Trophoblast cell (in vitro differentiated cells and primary cell): ENCODE data around the gene ABL1.

Source experiments
- DNase-seq, 2 donors: peaks; one replicate each; pipeline ENCODE4 v3.0.0-alpha.2; 2016
- H2AFZ ChIP-seq: 2 replicates; pipeline ENCODE4 v1.6.1; 2013; ENCODE audit warnings: low read length, moderate library complexity, mild to moderate bottlenecking; ENCODE audit not compliant: insufficient read depth, poor library complexity
- H2AK5ac ChIP-seq: 2 replicates; pipeline ENCODE4 v1.6.1; 2013; ENCODE audit warnings: mild to moderate bottlenecking, low read length
- H2BK120ac ChIP-seq: 2 replicates; pipeline ENCODE4 v1.6.1; 2013; ENCODE audit warnings: low read length, mild to moderate bottlenecking, moderate library complexity; ENCODE audit not compliant: insufficient read depth, poor library complexity
- H2BK12ac ChIP-seq: 2 replicates; pipeline ENCODE4 v1.6.1; 2013; ENCODE audit warnings: mild to moderate bottlenecking, low read length, moderate library complexity
- H2BK5ac ChIP-seq: 2 replicates; pipeline ENCODE4 v1.6.1; 2013; ENCODE audit warnings: low read length, low read depth, moderate library complexity, mild to moderate bottlenecking; ENCODE audit not compliant: poor library complexity
- H3K14ac ChIP-seq: 2 replicates; pipeline ENCODE4 v1.6.1; 2013; ENCODE audit warnings: mild to moderate bottlenecking, low read length
- H3K18ac ChIP-seq: 2 replicates; pipeline ENCODE4 v1.6.1; 2013; ENCODE audit warnings: mild to moderate bottlenecking, low read length
- H3K23ac ChIP-seq: 2 replicates; pipeline ENCODE4 v1.6.1; 2013; ENCODE audit warnings: low read length
- H3K27ac ChIP-seq: 2 replicates; pipeline ENCODE4 v1.5.1; 2013; ENCODE audit warnings: low read depth, mild to moderate bottlenecking, inconsistent platforms, low read length, moderate library complexity
- H3K27me3 ChIP-seq: 2 replicates; pipeline ENCODE4 v1.6.1; 2013; ENCODE audit warnings: inconsistent platforms, mild to moderate bottlenecking, low read length, moderate library complexity; ENCODE audit not compliant: insufficient read depth
- H3K36me3 ChIP-seq, 2 experiments: 1 replicate in 1 of 2; 2 replicates in 1 of 2; pipeline ENCODE4 v1.6.1; 2013; ENCODE audit warnings: low read length in 2 of 2, mild to moderate bottlenecking in 2 of 2, moderate library complexity in 1 of 2; ENCODE audit not compliant: insufficient read depth in 2 of 2, control insufficient read depth in 1 of 2
- H3K4ac ChIP-seq: 2 replicates; pipeline ENCODE4 v1.6.1; 2013; ENCODE audit warnings: low read depth, mild to moderate bottlenecking, low read length, moderate library complexity
- H3K4me1 ChIP-seq, 2 experiments: 1 replicate in 1 of 2; 2 replicates in 1 of 2; pipeline ENCODE4 v1.6.1; 2013; ENCODE audit warnings: low read length in 2 of 2, mild to moderate bottlenecking in 2 of 2, moderate library complexity in 1 of 2; ENCODE audit not compliant: insufficient read depth in 2 of 2, control insufficient read depth in 1 of 2
- H3K4me2 ChIP-seq: 2 replicates; pipeline ENCODE4 v1.6.1; 2013; ENCODE audit warnings: inconsistent platforms, mild to moderate bottlenecking, low read length, moderate library complexity
- H3K4me3 ChIP-seq: 2 replicates; pipeline ENCODE4 v1.5.1; 2013; ENCODE audit warnings: mild to moderate bottlenecking, low read depth, low read length, inconsistent platforms
- H3K79me1 ChIP-seq: one replicate; pipeline ENCODE4 v1.6.1; 2013; ENCODE audit warnings: low read length
- H3K79me2 ChIP-seq: 2 replicates; pipeline ENCODE4 v1.6.1; 2013; ENCODE audit warnings: low read length, mild to moderate bottlenecking; ENCODE audit not compliant: control insufficient read depth, insufficient read depth, poor library complexity
- H3K9ac ChIP-seq: 2 replicates; pipeline ENCODE4 v1.6.1; 2013; ENCODE audit warnings: mild to moderate bottlenecking, low read length
- H3K9me3 ChIP-seq: 2 replicates; pipeline ENCODE4 v1.6.1; 2013; ENCODE audit warnings: low read depth, mild to moderate bottlenecking, control low read depth, inconsistent platforms, low read length; ENCODE audit not compliant: insufficient read depth
- H4K12ac ChIP-seq: 2 replicates; pipeline ENCODE4 v1.6.1; 2013; ENCODE audit warnings: low read depth, mild to moderate bottlenecking, low read length, moderate library complexity
- H4K8ac ChIP-seq: 2 replicates; pipeline ENCODE4 v1.6.1; 2013; ENCODE audit warnings: low read depth, mild to moderate bottlenecking, low read length, moderate library complexity
- H4K91ac ChIP-seq: one replicate; pipeline ENCODE4 v1.6.1; 2013; ENCODE audit warnings: low read depth, mild to moderate bottlenecking, low read length, moderate library complexity
- WGBS: extraction: QIAGEN DNeasy Blood & Tissue Kit; methylation state at CpG from one replicate; pipeline ENCODE4 v1.1.7; 2013; ENCODE audit warnings: missing lambda C conversion rate; ENCODE audit not compliant: insufficient read length, insufficient coverage; ENCODE audit errors: extremely low coverage; 5-methylcytosine and 5-hydroxymethylcytosine counted together

The ABL1 gene

DNA sequence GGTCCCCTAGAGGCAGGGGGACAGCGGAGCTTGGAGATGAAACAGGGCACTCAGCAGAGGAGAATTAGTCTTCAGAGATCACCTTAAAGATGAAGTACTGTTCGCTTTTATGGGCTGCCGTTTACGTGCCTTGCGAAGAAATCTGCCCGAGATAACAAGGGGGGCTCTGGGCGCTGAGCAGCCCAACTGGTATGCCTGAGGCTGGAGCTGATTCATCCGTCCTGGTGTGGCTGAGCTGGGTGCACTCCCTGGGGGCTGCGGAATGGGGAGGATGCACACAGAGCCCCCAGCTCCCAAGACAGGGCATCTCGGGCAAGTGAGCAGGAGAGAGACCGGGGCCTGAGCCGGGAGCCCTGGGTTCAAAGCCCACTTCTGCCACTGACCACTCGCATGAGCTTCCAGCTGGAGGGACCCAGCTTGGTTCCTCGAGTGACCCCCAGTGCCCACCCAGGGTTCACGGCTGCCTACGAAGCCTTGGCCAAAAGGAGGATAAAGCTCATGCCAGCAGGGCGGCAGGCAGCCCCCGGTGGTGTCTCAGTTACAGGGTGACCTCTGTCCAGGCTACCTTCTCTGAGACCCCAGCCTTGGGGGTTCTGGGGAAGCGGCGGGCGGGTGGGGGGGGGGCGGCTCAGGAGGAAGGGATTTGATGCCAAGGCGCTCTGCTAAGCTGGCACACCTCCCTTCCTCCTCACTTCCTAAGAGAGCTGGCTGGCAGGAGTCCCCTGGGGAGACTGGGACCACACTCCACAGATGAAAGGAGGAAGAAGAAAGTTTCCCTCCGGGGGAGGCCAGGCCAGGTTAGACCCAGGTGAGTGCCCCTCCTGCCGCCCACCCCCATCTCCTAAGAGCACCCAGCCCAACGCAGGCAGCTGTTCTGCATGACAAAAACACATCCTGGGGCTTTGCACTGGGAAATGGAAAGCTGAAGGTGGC, 98.3 kb downstream of the ABL1 start:
- no peak for DNase-seq
- H3K23ac ChIP-seq = no peak overlapping the region
- H2BK120ac ChIP-seq = no peak overlapping the region
- H3K27me3 ChIP-seq = peaks cover 12% of the 10 kb centered on the region
- no peak overlapping the region for H2BK12ac ChIP-seq
- H4K91ac ChIP-seq = no peak overlapping the region
- H4K12ac ChIP-seq = no peak overlapping the region
- no peak overlapping the region for H3K18ac ChIP-seq
- H4K8ac ChIP-seq = no peak overlapping the region
- no peaks in the 10 kb centered on the region for H3K79me1 ChIP-seq
- H3K27ac ChIP-seq = no peak overlapping the region
- H3K4me1 ChIP-seq = peaks cover 19 to 20% of the 10 kb centered on the region in 2 experiments
- no peak overlapping the region for H3K4ac ChIP-seq
- no peaks in the 10 kb centered on the region for H3K9me3 ChIP-seq
- no peak overlapping the region for H3K4me2 ChIP-seq
- no CpG with 5 or more reads among the region's 26 CpGs for WGBS
- no peak overlapping the region for H2BK5ac ChIP-seq
- H3K14ac ChIP-seq = no peak overlapping the region
- no peak overlapping the region for H2AK5ac ChIP-seq
- no peaks in the 10 kb centered on the region for H3K79me2 ChIP-seq
- no peak overlapping the region for H2AFZ ChIP-seq
- no peak overlapping the region for H3K4me3 ChIP-seq
- no peaks in the 10 kb centered on the region for H3K36me3 ChIP-seq
- H3K9ac ChIP-seq = no peak overlapping the region

DNA sequence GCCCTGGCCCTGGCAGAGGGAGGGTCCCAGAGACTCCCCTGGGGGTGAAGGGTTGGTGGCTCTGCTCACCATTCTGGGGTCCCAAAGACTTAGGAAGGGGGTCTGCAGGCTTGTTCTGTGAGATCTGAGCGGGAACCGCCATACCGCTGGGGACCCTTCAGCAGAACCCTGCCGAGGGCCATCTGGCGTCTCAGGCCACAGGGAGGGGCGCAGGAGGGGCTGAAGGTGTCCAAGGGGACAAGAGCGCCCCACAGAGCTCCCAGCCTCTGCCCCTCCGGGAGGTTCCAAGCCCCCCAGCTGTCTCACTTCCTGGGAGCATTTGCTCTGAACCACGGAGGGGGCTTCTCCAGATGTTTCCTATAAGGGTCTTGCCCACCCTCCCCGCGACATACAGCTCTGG, 99.2 kb downstream of the ABL1 start:
- no peak overlapping the region for H2AK5ac ChIP-seq
- WGBS = no CpG with 5 or more reads among the region's 11 CpGs
- H2BK120ac ChIP-seq = no peak overlapping the region
- H3K4me2 ChIP-seq = no peak overlapping the region
- no peak overlapping the region for H2BK5ac ChIP-seq
- no peaks in the 10 kb centered on the region for H3K9me3 ChIP-seq
- H3K4ac ChIP-seq = no peak overlapping the region
- no peak overlapping the region for H3K9ac ChIP-seq
- H3K79me1 ChIP-seq = no peaks in the 10 kb centered on the region
- no peak overlapping the region for H4K8ac ChIP-seq
- no peak overlapping the region for H2BK12ac ChIP-seq
- peaks cover 20 to 21% of the 10 kb centered on the region in 2 experiments for H3K4me1 ChIP-seq
- no peak overlapping the region for H3K27ac ChIP-seq
- no peak overlapping the region for H3K23ac ChIP-seq
- H3K4me3 ChIP-seq = no peak overlapping the region
- no peak overlapping the region for H3K14ac ChIP-seq
- peaks cover 20% of the 10 kb centered on the region for H3K27me3 ChIP-seq
- H3K18ac ChIP-seq = no peak overlapping the region
- no peak overlapping the region for H2AFZ ChIP-seq
- H4K12ac ChIP-seq = no peak overlapping the region
- H3K36me3 ChIP-seq = no peaks in the 10 kb centered on the region
- H3K79me2 ChIP-seq = no peaks in the 10 kb centered on the region
- no peak for DNase-seq
- H4K91ac ChIP-seq = no peak overlapping the region

DNA sequence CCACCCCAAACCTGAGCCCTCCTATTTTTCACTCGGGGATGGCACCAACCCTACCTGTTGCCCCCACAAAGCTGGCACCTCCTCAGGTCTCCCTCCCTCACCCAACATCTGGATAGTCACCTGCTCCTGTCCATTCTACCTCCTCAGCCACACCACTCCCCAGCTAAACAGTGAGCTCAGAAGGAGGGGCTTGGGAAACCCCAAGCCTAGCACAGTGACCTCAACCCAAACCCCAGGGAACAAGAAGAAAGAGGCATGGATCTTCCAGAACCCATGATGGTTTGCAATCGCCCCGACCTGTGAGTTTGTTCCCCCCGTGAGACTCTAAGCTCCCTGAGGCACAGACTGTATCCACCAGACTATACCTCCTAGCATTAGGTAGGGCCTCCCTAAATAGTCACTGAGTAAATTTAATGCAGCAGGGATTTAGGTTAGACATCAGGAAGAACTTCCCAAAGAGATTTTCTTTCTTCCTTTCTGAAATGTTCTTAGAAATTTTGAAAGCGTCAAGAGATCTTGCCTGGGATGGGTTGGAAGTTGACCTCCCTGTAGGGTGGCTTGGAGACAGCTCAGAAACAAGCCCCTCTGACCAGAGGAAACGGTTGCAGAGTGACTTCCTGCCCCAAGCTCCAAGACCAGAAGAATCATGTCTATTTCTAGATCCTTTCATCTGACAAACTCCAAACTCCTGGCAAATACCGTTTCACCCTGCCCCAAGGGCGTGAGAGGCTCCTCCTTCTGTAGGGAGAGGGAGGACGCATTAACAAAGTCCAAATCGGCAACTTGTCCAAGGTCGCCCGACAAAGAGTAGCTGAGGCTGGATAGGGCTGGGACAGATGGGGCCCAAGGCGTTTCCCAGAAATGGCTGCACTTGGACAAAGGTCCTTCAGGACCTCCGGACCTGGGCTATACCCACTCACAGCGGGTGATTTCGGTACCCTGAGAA, 99.9 kb downstream of the ABL1 start:
- Histone ChIP-seq H3K4me1 (peaks cover 21 to 23% of the 10 kb centered on the region in 2 experiments), H3K23ac (no peak overlapping the region), H3K36me3 (no peaks in the 10 kb centered on the region), H3K79me1 (no peaks in the 10 kb centered on the region), H2AK5ac (no peak overlapping the region), H3K27ac (no peak overlapping the region), H3K27me3 (peaks cover 25% of the 10 kb centered on the region), H3K4me2 (no peak overlapping the region), H3K4ac (no peak overlapping the region), H3K79me2 (no peaks in the 10 kb centered on the region), H2AFZ (no peak overlapping the region), H2BK5ac (no peak overlapping the region), H3K4me3 (no peak overlapping the region), H4K12ac (no peak overlapping the region), H2BK120ac (no peak overlapping the region), H3K14ac (peak overlapping the region; percentile 7), H4K91ac (no peak overlapping the region), H3K9me3 (no peaks in the 10 kb centered on the region), H4K8ac (no peak overlapping the region), H3K18ac (no peak overlapping the region), H3K9ac (no peak overlapping the region), H2BK12ac (no peak overlapping the region)
- no CpG with 5 or more reads among the region's 16 CpGs for WGBS
- DNase-seq = peak in 1 of 2 donors; percentile 27

DNA sequence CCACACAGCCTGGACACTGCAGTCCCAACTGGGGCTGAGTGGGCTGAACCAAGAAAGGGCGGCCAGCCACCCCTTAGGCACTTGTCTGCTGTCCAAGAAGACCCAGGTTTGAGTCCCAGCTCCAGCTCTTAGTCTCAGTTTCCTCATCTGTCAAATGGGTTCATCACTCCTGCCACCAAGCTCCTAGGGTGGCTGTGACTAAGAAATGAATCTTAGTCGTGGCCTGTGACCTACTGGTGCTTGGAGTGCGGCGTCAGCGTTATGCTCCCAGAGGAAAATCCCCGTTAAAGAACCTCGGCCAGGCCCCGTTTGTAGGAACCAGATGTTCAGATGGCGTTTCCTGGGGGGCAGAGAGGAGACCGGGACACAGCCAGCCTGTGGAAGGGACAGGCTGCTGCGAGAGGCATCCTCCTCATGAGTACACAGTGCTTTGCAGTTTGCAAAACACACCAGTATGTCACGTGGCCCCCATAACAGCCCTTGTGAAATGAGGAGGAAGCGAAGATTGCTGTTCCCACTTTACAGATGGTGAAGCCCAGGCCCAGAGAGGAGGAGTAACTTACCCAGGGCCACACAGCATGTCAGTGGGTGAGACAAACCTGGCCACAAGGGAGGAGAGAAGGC, 100.7 kb downstream of the ABL1 start:
- Histone ChIP-seq H3K27me3 (peaks cover 32% of the 10 kb centered on the region), H4K12ac (no peak overlapping the region), H3K36me3 (no peaks in the 10 kb centered on the region), H3K4me3 (no peak overlapping the region), H2AFZ (no peak overlapping the region), H4K8ac (no peak overlapping the region), H3K4ac (no peak overlapping the region), H3K79me1 (no peaks in the 10 kb centered on the region), H3K79me2 (no peaks in the 10 kb centered on the region), H3K18ac (peak overlapping the region; percentile 11), H3K23ac (no peak overlapping the region), H3K27ac (peak overlapping the region; percentile 24), H2BK12ac (peak overlapping the region; percentile 26), H4K91ac (peak overlapping the region; percentile 11), H3K4me2 (no peak overlapping the region), H2BK5ac (no peak overlapping the region), H3K4me1 (peaks cover 21 to 23% of the 10 kb centered on the region in 2 experiments), H3K9me3 (no peaks in the 10 kb centered on the region), H2AK5ac (peak overlapping the region; percentile 23), H3K14ac (peak overlapping the region; percentile 30), H3K9ac (no peak overlapping the region), H2BK120ac (peak overlapping the region; percentile 53)
- DNase-seq = peak in 1 of 2 donors; percentile 17
- WGBS = no CpG with 5 or more reads among the region's 13 CpGs
